SK-N-SH (cell line): Measurements from ENCODE around the gene MCC.

Source experiments
- FOXJ3 ChIP-seq: sonication (generic); formaldehyde crosslinking; IDR thresholded peaks from 2 replicates; pipeline ENCODE4 v1.5.1; 2020; ENCODE audit warnings: mild to moderate bottlenecking, missing genetic modification reagents
- POLR2AphosphoS5 ChIP-seq: IDR thresholded peaks from 2 replicates; pipeline ENCODE4 v1.6.1; 2012; ENCODE audit warnings: low read depth, low read length
- RFX5 ChIP-seq: IDR thresholded peaks from 2 replicates; pipeline ENCODE4 v1.6.1; 2012; ENCODE audit warnings: mild to moderate bottlenecking, improper control_type of control experiment, low read length
- SMC3 ChIP-seq: IDR thresholded peaks from 2 replicates; pipeline ENCODE4 v1.6.1; 2012; ENCODE audit warnings: low read depth, low read length, improper control_type of control experiment
- TAF1 ChIP-seq: IDR thresholded peaks from 2 replicates; pipeline ENCODE4 v1.6.1; 2012; ENCODE audit warnings: low read depth, mild to moderate bottlenecking, low read length, moderate library complexity, borderline replicate concordance
- YY1 ChIP-seq: IDR thresholded peaks from 2 replicates; pipeline ENCODE4 v1.4.0; 2012; ENCODE audit warnings: low read depth, mild to moderate bottlenecking
- TF ChIP-seq, protein P1 (sequence below): fragments of 200-600 bp; sonication (generic); IDR thresholded peaks from 2 replicates; pipeline ENCODE4 v1.6.1; 2017; ENCODE audit warnings: antibody characterized with exemption, mild to moderate bottlenecking, moderate library complexity
- TF ChIP-seq, protein P2 (sequence below): IDR thresholded peaks from 2 replicates; pipeline ENCODE4 v1.4.0; 2012; ENCODE audit warnings: low read depth, borderline replicate concordance

DNA sequence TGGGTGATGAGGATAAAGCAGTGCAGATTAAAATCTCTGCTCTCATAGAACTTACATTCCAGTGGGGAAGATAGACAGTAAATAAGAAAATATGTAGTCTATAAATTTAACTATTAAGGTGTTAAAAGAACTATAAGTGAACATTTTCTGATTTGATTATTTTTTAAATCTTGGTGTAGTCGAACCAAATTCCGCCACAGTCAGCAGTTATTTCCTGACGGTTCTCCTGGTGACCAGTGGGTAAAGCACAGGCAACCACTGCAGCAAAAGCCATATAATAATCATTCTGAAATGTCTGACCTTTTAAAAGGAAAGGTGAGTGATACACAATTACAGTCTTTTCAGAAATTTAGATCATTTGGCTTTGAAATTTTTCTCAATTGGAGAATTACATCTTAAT, 484.5 kb downstream of the MCC start:
- no peak for TF ChIP-seq POLR2AphosphoS5
- TF ChIP-seq RFX5, result no peak
- no peak for TF ChIP-seq TAF1
- TF ChIP-seq SMC3, result no peak
- TF ChIP-seq YY1, result no peak
- TF ChIP-seq, protein P1, sequence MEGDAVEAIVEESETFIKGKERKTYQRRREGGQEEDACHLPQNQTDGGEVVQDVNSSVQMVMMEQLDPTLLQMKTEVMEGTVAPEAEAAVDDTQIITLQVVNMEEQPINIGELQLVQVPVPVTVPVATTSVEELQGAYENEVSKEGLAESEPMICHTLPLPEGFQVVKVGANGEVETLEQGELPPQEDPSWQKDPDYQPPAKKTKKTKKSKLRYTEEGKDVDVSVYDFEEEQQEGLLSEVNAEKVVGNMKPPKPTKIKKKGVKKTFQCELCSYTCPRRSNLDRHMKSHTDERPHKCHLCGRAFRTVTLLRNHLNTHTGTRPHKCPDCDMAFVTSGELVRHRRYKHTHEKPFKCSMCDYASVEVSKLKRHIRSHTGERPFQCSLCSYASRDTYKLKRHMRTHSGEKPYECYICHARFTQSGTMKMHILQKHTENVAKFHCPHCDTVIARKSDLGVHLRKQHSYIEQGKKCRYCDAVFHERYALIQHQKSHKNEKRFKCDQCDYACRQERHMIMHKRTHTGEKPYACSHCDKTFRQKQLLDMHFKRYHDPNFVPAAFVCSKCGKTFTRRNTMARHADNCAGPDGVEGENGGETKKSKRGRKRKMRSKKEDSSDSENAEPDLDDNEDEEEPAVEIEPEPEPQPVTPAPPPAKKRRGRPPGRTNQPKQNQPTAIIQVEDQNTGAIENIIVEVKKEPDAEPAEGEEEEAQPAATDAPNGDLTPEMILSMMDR, result no peak
- TF ChIP-seq FOXJ3, result no peak
- TF ChIP-seq, protein P2, sequence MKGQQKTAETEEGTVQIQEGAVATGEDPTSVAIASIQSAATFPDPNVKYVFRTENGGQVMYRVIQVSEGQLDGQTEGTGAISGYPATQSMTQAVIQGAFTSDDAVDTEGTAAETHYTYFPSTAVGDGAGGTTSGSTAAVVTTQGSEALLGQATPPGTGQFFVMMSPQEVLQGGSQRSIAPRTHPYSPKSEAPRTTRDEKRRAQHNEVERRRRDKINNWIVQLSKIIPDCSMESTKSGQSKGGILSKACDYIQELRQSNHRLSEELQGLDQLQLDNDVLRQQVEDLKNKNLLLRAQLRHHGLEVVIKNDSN, result no peak
